NCI-H510A treated with DMSO at 0.1 percent for 48 hours (cell line): ENCODE results near the gene AKT1.
A peak's percentile ranks its signal among the peaks of the same experiment; 100 is the strongest.

Experiments used
- DNase-seq: peaks from one replicate; lab custom pipeline; 2025; lab: John Stamatoyannopoulos, UW

The AKT1 gene

GRCh38 chr14:104723651-104724406 lies 71.7 kb downstream of the AKT1 start, which contains the start of gene ADSS1:
TSS of gene ADSS1 (plus strand) at chr14:104724229. CDS start at chr14:104724271, 42 bp downstream.
- peak; percentile 41 for DNase-seq

GRCh38 chr14:104722938-104723650 lies 72.5 kb downstream of the AKT1 start:
- DNase-seq = no peak

- no peak for DNase-seq
These were observed 73.8 kb downstream of the AKT1 start for GRCh38 chr14:104721505-104722431.
